Esophagus squamous epithelium (tissue), 5 donors: Measurements from ENCODE around the gene COL4A2. TPM values are rescaled to one million over a fixed set of nuclear protein-coding genes. Genes with fewer than 3 reads are reported as not detected.

Experiments
- DNase-seq: peaks from one replicate; lab custom pipeline; 2025; lab: John Stamatoyannopoulos, UW
- H3K27ac ChIP-seq, 4 donors: fragments of 200-600 bp; sonication (generic); one replicate each; pipeline ENCODE4 v1.5.1; 2016 to 2019; ENCODE audit warnings: mild to moderate bottlenecking in 1 of 4
- H3K27me3 ChIP-seq, 4 donors: fragments of 200-600 bp; sonication (generic); 1 replicate in 3 of 4; 2 replicates in 1 of 4; pipeline versions ENCODE4 v1.5.1 to v1.6.0; 2017 to 2021; ENCODE audit warnings: antibody characterized with exemption in 1 of 4
- H3K36me3 ChIP-seq, 3 donors: fragments of 200-600 bp; sonication (generic); one replicate each; pipeline ENCODE4 v1.5.1; 2016 to 2019
- H3K4me1 ChIP-seq, 3 donors: fragments of 200-600 bp; sonication (generic); one replicate each; pipeline ENCODE4 v1.5.1; 2017 to 2019
- H3K4me3 ChIP-seq, 4 donors: fragments of 200-600 bp; sonication (generic); 1 replicate in 3 of 4; 2 replicates in 1 of 4; pipeline ENCODE4 v1.5.1; 2016 to 2019; ENCODE audit warnings: mild to moderate bottlenecking in 2 of 4, moderate library complexity in 1 of 4
- H3K9me3 ChIP-seq, 3 donors: fragments of 200-600 bp; sonication (generic); one replicate each; pipeline ENCODE4 v1.5.1; 2016 to 2019
- POLR2A ChIP-seq, 4 donors: fragments of 450-650 bp; IDR thresholded peaks; one replicate each; pipeline ENCODE4 v1.6.1; 2017; ENCODE audit warnings: antibody characterized with exemption in 4 of 4, mild to moderate bottlenecking in 4 of 4, moderate library complexity in 3 of 4
- WGBS, 2 donors: methylation state at CpG; one replicate each; pipeline ENCODE4 v1.1.5; 2018; 5-methylcytosine and 5-hydroxymethylcytosine counted together
- intact Hi-C: fragments of 100-400 bp; cut with DNase I; formaldehyde crosslinking; loops from one replicate; pipeline ENCODE4 v1.15.0; 2022
- total RNA-seq, 4 donors: library from RNA; depleted of rRNA; stranded (reverse); fragments of >200 nt; gene quantifications; one replicate each; pipeline ENCODE4 v1.1.0, GENCODE V29; 2016
- TF ChIP-seq, protein P1 (sequence below), 6 experiments: fragments of 450-650 bp in 4 of 6; fragments of 200-600 bp in 2 of 6; sonication (generic) in 2 of 6; IDR thresholded peaks; one replicate each; pipeline ENCODE4 v1.5.1; 2016 to 2019; ENCODE audit warnings: antibody characterized with exemption in 6 of 6, mild to moderate bottlenecking in 4 of 6, moderate library complexity in 4 of 6
- donor health status: DM: yes; HTN: yes; CAD: no.

COL4A2 gene
- total RNA-seq, 4 donors from 2014 or later = 11.9 to 102 (median 43.5) TPM

- H3K27me3 ChIP-seq = peaks cover 0 to 22% (median 0%) of the 10 kb centered on the region in 4 donors
- H3K27ac ChIP-seq = peak overlapping the region; percentile 60 to 90 (median 88)
- no peak overlapping the region for H3K4me3 ChIP-seq
- no peaks in the 10 kb centered on the region for H3K9me3 ChIP-seq
- no peaks in the 10 kb centered on the region for H3K36me3 ChIP-seq
- no peak for TF ChIP-seq POLR2A (IDR thresholded peaks at IDR 0.05)
- TF ChIP-seq, protein P1, sequence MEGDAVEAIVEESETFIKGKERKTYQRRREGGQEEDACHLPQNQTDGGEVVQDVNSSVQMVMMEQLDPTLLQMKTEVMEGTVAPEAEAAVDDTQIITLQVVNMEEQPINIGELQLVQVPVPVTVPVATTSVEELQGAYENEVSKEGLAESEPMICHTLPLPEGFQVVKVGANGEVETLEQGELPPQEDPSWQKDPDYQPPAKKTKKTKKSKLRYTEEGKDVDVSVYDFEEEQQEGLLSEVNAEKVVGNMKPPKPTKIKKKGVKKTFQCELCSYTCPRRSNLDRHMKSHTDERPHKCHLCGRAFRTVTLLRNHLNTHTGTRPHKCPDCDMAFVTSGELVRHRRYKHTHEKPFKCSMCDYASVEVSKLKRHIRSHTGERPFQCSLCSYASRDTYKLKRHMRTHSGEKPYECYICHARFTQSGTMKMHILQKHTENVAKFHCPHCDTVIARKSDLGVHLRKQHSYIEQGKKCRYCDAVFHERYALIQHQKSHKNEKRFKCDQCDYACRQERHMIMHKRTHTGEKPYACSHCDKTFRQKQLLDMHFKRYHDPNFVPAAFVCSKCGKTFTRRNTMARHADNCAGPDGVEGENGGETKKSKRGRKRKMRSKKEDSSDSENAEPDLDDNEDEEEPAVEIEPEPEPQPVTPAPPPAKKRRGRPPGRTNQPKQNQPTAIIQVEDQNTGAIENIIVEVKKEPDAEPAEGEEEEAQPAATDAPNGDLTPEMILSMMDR (IDR thresholded peaks at IDR 0.05) = no peak
- DNase-seq = no peak
- intact Hi-C loops = no loop called here
- 44 to 59% methylated on average over 12 of the region's 13 CpGs for WGBS, 2 donors
- H3K4me1 ChIP-seq = peaks cover 0 to 89% (median 27%) of the 10 kb centered on the region in 3 donors
These were observed 31.5 kb downstream of the COL4A2 start for GRCh38 chr13:110338441-110339101.

- 52 to 89% methylated on average over 6 of the region's 6 CpGs for WGBS, 2 donors
- Histone ChIP-seq H3K27ac (peak overlapping the region; percentile 74 to 90 (median 88)), H3K36me3 (no peaks in the 10 kb centered on the region), H3K27me3 (peaks cover 0 to 22% (median 0%) of the 10 kb centered on the region in 4 donors), H3K4me3 (no peak overlapping the region), H3K9me3 (no peaks in the 10 kb centered on the region), H3K4me1 (peaks cover 0 to 87% (median 27%) of the 10 kb centered on the region in 3 donors)
- no peak for TF ChIP-seq POLR2A (IDR thresholded peaks at IDR 0.05)
- TF ChIP-seq, protein P1 (IDR thresholded peaks at IDR 0.05) = no peak
- intact Hi-C loops = no loop called here
- no peak for DNase-seq
These were observed 32.2 kb downstream of the COL4A2 start for GRCh38 chr13:110339263-110339662.

DNA sequence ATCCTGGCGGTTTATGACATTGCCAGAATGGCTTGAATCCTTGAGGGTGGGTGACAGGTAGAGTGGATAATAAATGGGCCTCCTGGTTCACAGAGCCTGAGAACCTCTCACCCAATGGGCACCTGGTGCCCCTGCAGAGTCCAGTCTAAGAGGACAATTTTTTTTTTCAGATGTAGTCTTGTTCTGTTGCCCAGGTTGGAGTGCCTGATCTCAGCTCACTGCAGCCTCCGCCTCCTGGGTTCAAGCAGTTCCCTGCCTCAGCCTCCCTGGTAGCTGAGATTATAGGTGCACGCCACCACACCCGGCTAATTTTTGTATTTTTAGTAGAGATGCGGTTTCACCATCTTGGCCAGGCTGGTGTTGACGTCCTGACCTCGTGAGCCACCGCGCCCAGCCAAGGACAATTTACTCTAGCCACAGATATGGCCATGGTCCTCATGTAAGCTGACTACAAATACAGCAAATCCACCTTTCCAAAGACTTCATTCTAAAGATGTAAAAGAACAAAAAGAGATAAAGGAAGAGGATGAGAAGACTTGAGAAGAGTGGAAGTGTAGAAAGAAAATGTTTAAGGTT, 33.0 kb downstream of the COL4A2 start:
- peaks cover 0 to 22% (median 0%) of the 10 kb centered on the region in 4 donors for H3K27me3 ChIP-seq
- no peak for TF ChIP-seq POLR2A (IDR thresholded peaks at IDR 0.05)
- TF ChIP-seq, protein P1 (IDR thresholded peaks at IDR 0.05) = no peak
- H3K36me3 ChIP-seq = no peaks in the 10 kb centered on the region
- H3K27ac ChIP-seq = peak overlapping the region; percentile 74 to 90 (median 88)
- peaks cover 0 to 79% (median 27%) of the 10 kb centered on the region in 3 donors for H3K4me1 ChIP-seq
- DNase-seq = no peak
- no peaks in the 10 kb centered on the region for H3K9me3 ChIP-seq
- intact Hi-C loops = no loop called here
- WGBS, 2 donors = 74 to 86% methylated on average over 4 to 8 of the region's 9 CpGs
- peak overlapping the region in 2 of 4 donors; percentile 20 to 31 for H3K4me3 ChIP-seq

DNA sequence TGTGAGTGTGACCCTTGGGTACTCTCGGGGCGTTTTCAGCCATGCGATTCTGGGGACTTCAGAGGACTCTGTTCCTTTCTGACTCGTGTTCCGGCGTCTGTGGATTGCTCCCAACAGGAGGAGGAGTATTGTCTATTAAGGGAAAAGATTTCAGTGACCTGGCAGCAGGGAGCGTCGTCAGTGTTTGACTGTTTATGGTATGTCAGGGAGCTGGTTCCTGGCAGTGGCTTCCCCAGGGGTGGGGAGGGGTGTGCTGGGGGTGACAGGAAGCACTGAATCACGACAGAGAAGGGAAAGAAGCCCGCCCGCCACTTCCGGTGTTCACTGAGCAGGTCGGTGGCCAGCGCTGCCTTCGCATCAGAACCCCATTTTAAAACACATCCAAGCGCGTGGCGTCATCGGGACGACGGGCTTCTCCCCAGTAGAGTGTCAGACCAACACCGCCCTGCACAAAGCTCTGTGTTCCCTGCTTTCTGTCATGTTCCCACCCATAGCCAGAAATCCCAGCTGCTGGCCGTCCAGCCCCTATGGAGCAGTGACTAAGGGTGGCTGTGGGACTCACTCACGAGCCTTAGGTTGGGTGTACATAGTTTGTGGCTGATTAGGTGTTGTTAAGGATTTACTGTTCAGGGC, 33.8 kb downstream of the COL4A2 start:
- no peak for DNase-seq
- Histone ChIP-seq H3K9me3 (no peaks in the 10 kb centered on the region), H3K4me3 (peak overlapping the region in 3 of 4 donors; percentile 7 to 31 (median 20)), H3K36me3 (no peaks in the 10 kb centered on the region), H3K27ac (peak overlapping the region; percentile 74 to 90 (median 88)), H3K27me3 (peaks cover 0 to 22% (median 0%) of the 10 kb centered on the region in 4 donors), H3K4me1 (peaks cover 0 to 81% (median 27%) of the 10 kb centered on the region in 3 donors)
- intact Hi-C loops = no loop called here
- peak in 2 of 4 donors; percentile 17 to 68 for TF ChIP-seq POLR2A (IDR thresholded peaks at IDR 0.05)
- TF ChIP-seq, protein P1 (IDR thresholded peaks at IDR 0.05) = no peak
- 45 to 49% methylated on average over 10 to 22 of the region's 24 CpGs for WGBS, 2 donors
